Vagina (tissue), 2 donors: ENCODE data around the gene DBI. TPM values are rescaled to one million over a fixed set of nuclear protein-coding genes. Genes with fewer than 3 reads are reported as not detected.

Experiments
- DNase-seq, 2 donors: peaks; one replicate each; pipeline ENCODE4 v3.0.0-alpha.2; 2017; ENCODE audit errors: extremely low spot score in 2 of 2
- H3K27ac ChIP-seq: fragments of 200-600 bp; sonication (generic); one replicate; pipeline ENCODE4 v1.5.1; 2019
- H3K27me3 ChIP-seq: fragments of 200-600 bp; sonication (generic); one replicate; pipeline ENCODE4 v1.5.1; 2019
- H3K36me3 ChIP-seq, 2 donors: fragments of 200-600 bp; sonication (generic); one replicate each; pipeline ENCODE4 v1.5.1; 2017 to 2019
- H3K4me1 ChIP-seq: fragments of 200-600 bp; sonication (generic); one replicate; pipeline ENCODE4 v1.5.1; 2019
- H3K4me3 ChIP-seq, 2 donors: fragments of 200-600 bp; sonication (generic); 1 replicate in 1 of 2; 2 replicates in 1 of 2; pipeline ENCODE4 v1.5.1; 2016 to 2019
- H3K9me3 ChIP-seq: fragments of 200-600 bp; sonication (generic); one replicate; pipeline ENCODE4 v1.5.1; 2019
- CTCF ChIP-seq, 3 experiments: fragments of 450-650 bp in 2 of 3; fragments of 200-600 bp in 1 of 3; sonication (generic) in 1 of 3; IDR thresholded peaks; one replicate each; pipeline ENCODE4 v1.5.1; 2017 to 2019; ENCODE audit warnings: antibody characterized with exemption in 3 of 3, mild to moderate bottlenecking in 2 of 3, moderate library complexity in 2 of 3
- POLR2A ChIP-seq, 2 donors: fragments of 450-650 bp; IDR thresholded peaks; one replicate each; pipeline ENCODE4 v1.6.1; 2017; ENCODE audit warnings: antibody characterized with exemption in 2 of 2, mild to moderate bottlenecking in 2 of 2, moderate library complexity in 2 of 2
- POLR2AphosphoS5 ChIP-seq, 2 donors: sonication (generic); formaldehyde crosslinking; IDR thresholded peaks; one replicate each; pipeline ENCODE4 v1.9.0; 2017; ENCODE audit warnings: antibody characterized with exemption in 2 of 2, mild to moderate bottlenecking in 2 of 2, low read depth in 1 of 2; ENCODE audit not compliant: insufficient read depth in 1 of 2
- intact Hi-C: fragments of 100-400 bp; cut with DNase I; formaldehyde crosslinking; loops from one replicate; pipeline ENCODE4 v1.15.1; 2023
- total RNA-seq: library from RNA; depleted of rRNA; stranded (reverse); fragments of >200 nt; gene quantifications from one replicate; pipeline ENCODE4 v1.2.3, GENCODE V29; 2016

DBI gene
- total RNA-seq, 1 donor from 2014 or later, result 117 TPM

DNA sequence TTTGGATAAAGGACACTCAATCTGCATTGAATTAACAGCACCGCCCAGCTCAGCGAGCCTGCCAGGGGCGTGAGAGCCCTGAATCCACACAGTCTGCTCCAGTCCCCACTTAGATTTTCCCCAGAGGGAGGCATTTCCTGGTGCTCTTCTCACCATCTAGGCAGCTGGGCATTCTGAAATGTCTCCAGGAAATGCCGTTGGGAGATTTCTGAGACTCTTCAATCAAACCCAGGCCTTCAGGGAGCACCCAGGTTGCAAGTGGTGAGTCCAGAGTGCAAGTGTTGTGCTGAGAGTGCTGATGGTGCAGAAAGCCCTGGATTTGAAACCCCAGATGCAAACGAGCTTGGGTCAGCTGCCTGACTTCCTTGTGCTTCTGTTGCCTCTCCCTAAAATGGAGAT lies 41.4 kb downstream of the DBI start:
- Histone ChIP-seq H3K9me3 (no peaks in the 10 kb centered on the region), H3K27ac (no peak overlapping the region), H3K36me3 (no peaks in the 10 kb centered on the region), H3K4me3 (no peak overlapping the region), H3K4me1 (peaks cover 7% of the 10 kb centered on the region), H3K27me3 (no peaks in the 10 kb centered on the region)
- intact Hi-C loops, result loop anchor here (5.0 kb wide), 1 partner anchor 69 kb away; no protein-coding TSS in a partner anchor
- TF ChIP-seq CTCF (IDR thresholded peaks at IDR 0.05), result peak in 1 of 3 experiments; percentile 16
- no peak for TF ChIP-seq POLR2A (IDR thresholded peaks at IDR 0.05)
- no peak for DNase-seq

GRCh38 chr2:119409506-119409905 lies 42.7 kb downstream of the DBI start:
- no peak for TF ChIP-seq CTCF (IDR thresholded peaks at IDR 0.05)
- no peak for TF ChIP-seq POLR2AphosphoS5 (IDR thresholded peaks at IDR 0.05; ENCODE audit: insufficient read depth in 1 of 2, low read depth in 1 of 2)
- no peak for TF ChIP-seq POLR2A (IDR thresholded peaks at IDR 0.05)
- no peak overlapping the region for H3K27ac ChIP-seq
- no peaks in the 10 kb centered on the region for H3K27me3 ChIP-seq
- intact Hi-C loops, result loop anchor here (5.0 kb wide), 1 partner anchor 68 kb away; no protein-coding TSS in a partner anchor
- no peak overlapping the region for H3K4me3 ChIP-seq
- DNase-seq, result no peak
- H3K36me3 ChIP-seq, result no peaks in the 10 kb centered on the region
- no peaks in the 10 kb centered on the region for H3K9me3 ChIP-seq
- peaks cover 7% of the 10 kb centered on the region for H3K4me1 ChIP-seq

DNA sequence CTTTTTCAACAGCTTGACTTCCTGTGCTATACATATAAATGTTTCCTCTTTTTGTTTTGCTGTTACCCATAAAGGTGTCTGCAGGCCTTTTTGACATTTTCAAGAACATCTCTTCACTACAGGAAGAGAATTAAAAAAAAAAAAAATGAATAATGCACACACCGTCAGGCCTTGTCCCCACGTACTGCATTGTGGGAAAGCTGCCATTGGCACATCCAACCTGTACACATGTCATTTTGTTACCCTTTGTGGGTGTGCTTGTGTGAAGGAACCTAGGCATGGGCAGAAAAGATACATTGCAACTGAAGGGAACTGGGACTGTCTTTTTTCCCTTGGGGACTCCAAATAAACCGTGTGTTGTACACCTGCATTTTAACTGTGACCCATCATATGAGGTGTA lies 48.1 kb downstream of the DBI start:
- Histone ChIP-seq H3K27ac (no peak overlapping the region), H3K4me1 (no peaks in the 10 kb centered on the region), H3K4me3 (no peak overlapping the region), H3K36me3 (no peaks in the 10 kb centered on the region), H3K9me3 (no peaks in the 10 kb centered on the region), H3K27me3 (no peaks in the 10 kb centered on the region)
- TF ChIP-seq POLR2A (IDR thresholded peaks at IDR 0.05) (no peak), CTCF (IDR thresholded peaks at IDR 0.05) (no peak), POLR2AphosphoS5 (IDR thresholded peaks at IDR 0.05; ENCODE audit: insufficient read depth in 1 of 2, low read depth in 1 of 2) (no peak)
- DNase-seq, result no peak
- intact Hi-C loops, result no loop called here

DNA sequence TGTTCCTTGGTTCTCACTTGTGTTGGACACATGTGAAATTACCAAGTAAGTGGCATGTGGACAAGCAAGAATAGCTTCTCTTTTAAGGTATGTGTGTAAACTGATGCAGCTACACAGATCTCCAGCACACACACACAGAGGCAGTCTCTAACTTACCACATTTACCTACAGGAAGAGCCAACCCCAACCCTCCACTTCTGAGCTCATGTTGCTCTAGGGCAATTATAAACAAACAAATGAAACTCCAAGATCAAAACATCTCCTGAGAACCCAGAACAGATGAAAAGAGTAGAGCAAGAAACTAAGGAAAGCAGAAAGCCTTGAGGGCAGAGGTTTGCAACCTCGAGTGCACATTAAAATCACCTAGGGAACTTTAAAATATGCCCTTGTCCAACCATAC lies 48.9 kb downstream of the DBI start:
- Histone ChIP-seq H3K9me3 (no peaks in the 10 kb centered on the region), H3K36me3 (no peaks in the 10 kb centered on the region), H3K27me3 (no peaks in the 10 kb centered on the region), H3K4me1 (no peaks in the 10 kb centered on the region), H3K27ac (no peak overlapping the region), H3K4me3 (no peak overlapping the region)
- no peak for DNase-seq
- TF ChIP-seq POLR2AphosphoS5 (IDR thresholded peaks at IDR 0.05; ENCODE audit: insufficient read depth in 1 of 2, low read depth in 1 of 2), result no peak
- TF ChIP-seq POLR2A (IDR thresholded peaks at IDR 0.05), result no peak
- TF ChIP-seq CTCF (IDR thresholded peaks at IDR 0.05), result no peak
- intact Hi-C loops, result no loop called here

GRCh38 chr2:119416299-119416923 lies 49.6 kb downstream of the DBI start:
- Histone ChIP-seq H3K27ac (no peak overlapping the region), H3K4me3 (no peak overlapping the region), H3K27me3 (no peaks in the 10 kb centered on the region), H3K4me1 (no peaks in the 10 kb centered on the region), H3K36me3 (no peaks in the 10 kb centered on the region), H3K9me3 (no peaks in the 10 kb centered on the region)
- no peak for TF ChIP-seq POLR2A (IDR thresholded peaks at IDR 0.05)
- TF ChIP-seq CTCF (IDR thresholded peaks at IDR 0.05), result no peak
- no peak for TF ChIP-seq POLR2AphosphoS5 (IDR thresholded peaks at IDR 0.05; ENCODE audit: insufficient read depth in 1 of 2, low read depth in 1 of 2)
- intact Hi-C loops, result no loop called here
- no peak for DNase-seq
